Lung (tissue), 12 donors: ENCODE results near the gene STX11. TPM values are rescaled to one million over a fixed set of nuclear protein-coding genes. Genes with fewer than 3 reads are reported as not detected.

Source experiments
- ATAC-seq: fragments of 200-7000 bp; cut with Tn5 transposase; one replicate; pipeline ENCODE4 v1.9.1; 2020; ENCODE audit warnings: moderate number of reproducible peaks; ENCODE audit not compliant: insufficient read depth, low FRiP score
- DNase-seq, 3 donors: peaks; one replicate each; pipeline ENCODE4 v3.0.0-alpha.2; 2013 to 2017
- H3K27ac ChIP-seq, 2 donors: one replicate each; pipeline ENCODE4 v1.5.1; 2013; ENCODE audit warnings: mild to moderate bottlenecking in 2 of 2, moderate library complexity in 2 of 2, control low read depth in 1 of 2, inconsistent platforms in 1 of 2, low read depth in 1 of 2, low read length in 1 of 2
- H3K27me3 ChIP-seq, 3 donors: one replicate each; pipeline ENCODE4 v1.5.1; 2013; ENCODE audit warnings: low read length in 2 of 3; ENCODE audit not compliant: control insufficient read depth in 3 of 3, insufficient read depth in 3 of 3
- H3K36me3 ChIP-seq, 4 donors: one replicate each; pipeline ENCODE4 v1.5.1; 2013; ENCODE audit warnings: low read length in 4 of 4, mild to moderate bottlenecking in 1 of 4, moderate library complexity in 1 of 4; ENCODE audit not compliant: control insufficient read depth in 4 of 4, insufficient read depth in 4 of 4
- H3K4me1 ChIP-seq, 5 donors: one replicate each; pipeline ENCODE4 v1.5.1; 2013; ENCODE audit warnings: low read length in 5 of 5, mild to moderate bottlenecking in 2 of 5, moderate library complexity in 1 of 5; ENCODE audit not compliant: control insufficient read depth in 5 of 5, insufficient read depth in 5 of 5
- H3K4me3 ChIP-seq: one replicate; pipeline ENCODE4 v1.5.1; 2013; ENCODE audit warnings: mild to moderate bottlenecking, control low read depth, moderate library complexity
- H3K9ac ChIP-seq, 2 donors: one replicate each; pipeline ENCODE4 v1.5.1; 2013; ENCODE audit warnings: low read length in 2 of 2, control low read depth in 1 of 2; ENCODE audit not compliant: insufficient read depth in 1 of 2
- H3K9me3 ChIP-seq, 4 donors: one replicate each; pipeline ENCODE4 v1.5.1; 2013; ENCODE audit warnings: low read length in 3 of 4, mild to moderate bottlenecking in 1 of 4, moderate library complexity in 1 of 4; ENCODE audit not compliant: control insufficient read depth in 4 of 4, insufficient read depth in 3 of 4
- WGBS, 2 donors: extraction: QIAGEN DNeasy Blood & Tissue Kit; methylation state at CpG; one replicate each; pipeline ENCODE4 v1.1.7; 2013; 5-methylcytosine and 5-hydroxymethylcytosine counted together
- polyA plus RNA-seq, 2 donors: library from polyadenylated mRNA; stranded (reverse); fragments of 200-250 nt; gene quantifications; one replicate each; pipeline ENCODE4 v1.2.1, GENCODE V29; 2013
- total RNA-seq, 2 donors: library from RNA; depleted of rRNA in 1 of 2; stranded (reverse); fragments of >200 nt in 1 of 2; gene quantifications; one replicate each; pipeline ENCODE4 v1.2.1, GENCODE V29; 2014 to 2021
- TF ChIP-seq, protein P1 (sequence below): IDR thresholded peaks from 2 replicates; pipeline ENCODE4 v1.5.1; 2012; ENCODE audit warnings: mild to moderate bottlenecking; ENCODE audit errors: control extremely low read depth, extremely low read depth
- donor health status: control.
- donor health status: control.
- donor health status: Bipolar disorder and iron deficiency.
- donor health status: healthy.
- donor health status: DM: yes; HTN: yes; CAD: no.

The STX11 gene
- total and polyA plus RNA-seq, 4 donors, result 10.6 to 62.7 (median 35.7) TPM

- Histone ChIP-seq H3K27ac (no peak overlapping the region), H3K36me3 (peaks cover 0 to 7% (median 0%) of the 10 kb centered on the region in 4 donors), H3K27me3 (peaks cover 0 to 7% (median 3%) of the 10 kb centered on the region in 3 donors), H3K4me3 (no peak overlapping the region), H3K9ac (no peak overlapping the region), H3K4me1 (peaks cover 7 to 28% (median 13%) of the 10 kb centered on the region in 5 donors), H3K9me3 (no peaks in the 10 kb centered on the region)
- ATAC-seq (no peak), DNase-seq (no peak)
- 55 to 75% methylated on average over 5 of the region's 5 CpGs for WGBS, 2 donors
- TF ChIP-seq, protein P1, sequence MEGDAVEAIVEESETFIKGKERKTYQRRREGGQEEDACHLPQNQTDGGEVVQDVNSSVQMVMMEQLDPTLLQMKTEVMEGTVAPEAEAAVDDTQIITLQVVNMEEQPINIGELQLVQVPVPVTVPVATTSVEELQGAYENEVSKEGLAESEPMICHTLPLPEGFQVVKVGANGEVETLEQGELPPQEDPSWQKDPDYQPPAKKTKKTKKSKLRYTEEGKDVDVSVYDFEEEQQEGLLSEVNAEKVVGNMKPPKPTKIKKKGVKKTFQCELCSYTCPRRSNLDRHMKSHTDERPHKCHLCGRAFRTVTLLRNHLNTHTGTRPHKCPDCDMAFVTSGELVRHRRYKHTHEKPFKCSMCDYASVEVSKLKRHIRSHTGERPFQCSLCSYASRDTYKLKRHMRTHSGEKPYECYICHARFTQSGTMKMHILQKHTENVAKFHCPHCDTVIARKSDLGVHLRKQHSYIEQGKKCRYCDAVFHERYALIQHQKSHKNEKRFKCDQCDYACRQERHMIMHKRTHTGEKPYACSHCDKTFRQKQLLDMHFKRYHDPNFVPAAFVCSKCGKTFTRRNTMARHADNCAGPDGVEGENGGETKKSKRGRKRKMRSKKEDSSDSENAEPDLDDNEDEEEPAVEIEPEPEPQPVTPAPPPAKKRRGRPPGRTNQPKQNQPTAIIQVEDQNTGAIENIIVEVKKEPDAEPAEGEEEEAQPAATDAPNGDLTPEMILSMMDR, result no peak
Observed at GRCh38 chr6:144153260-144153659, 2.9 kb downstream of the STX11 start.

GRCh38 chr6:144153971-144154370 is 3.7 kb downstream of the STX11 start:
- no peak for DNase-seq
- peaks cover 0 to 7% (median under 1%) of the 10 kb centered on the region in 3 donors for H3K27me3 ChIP-seq
- H3K9me3 ChIP-seq, result no peaks in the 10 kb centered on the region
- H3K4me1 ChIP-seq, result peaks cover 7 to 36% (median 17%) of the 10 kb centered on the region in 5 donors
- WGBS, 2 donors, result 96 to 99% methylated on average over 2 of the region's 2 CpGs
- H3K27ac ChIP-seq, result no peak overlapping the region
- no peak for ATAC-seq
- peaks cover 0 to 7% (median 0%) of the 10 kb centered on the region in 4 donors for H3K36me3 ChIP-seq
- TF ChIP-seq, protein P1, result no peak
- H3K4me3 ChIP-seq, result no peak overlapping the region
- H3K9ac ChIP-seq, result no peak overlapping the region

- Histone ChIP-seq H3K4me1 (peaks cover 9 to 50% (median 21%) of the 10 kb centered on the region in 5 donors), H3K27me3 (peaks cover 0 to 7% (median 0%) of the 10 kb centered on the region in 3 donors), H3K36me3 (peaks cover 0 to 7% (median 0%) of the 10 kb centered on the region in 4 donors), H3K27ac (no peak overlapping the region), H3K9me3 (no peaks in the 10 kb centered on the region), H3K9ac (no peak overlapping the region), H3K4me3 (no peak overlapping the region)
- DNase-seq, result no peak
- TF ChIP-seq, protein P1, result no peak
- 83 to 94% methylated on average over 2 of the region's 2 CpGs for WGBS, 2 donors
- ATAC-seq, result no peak
Observed at GRCh38 chr6:144155529-144155928, 5.2 kb downstream of the STX11 start.

DNA sequence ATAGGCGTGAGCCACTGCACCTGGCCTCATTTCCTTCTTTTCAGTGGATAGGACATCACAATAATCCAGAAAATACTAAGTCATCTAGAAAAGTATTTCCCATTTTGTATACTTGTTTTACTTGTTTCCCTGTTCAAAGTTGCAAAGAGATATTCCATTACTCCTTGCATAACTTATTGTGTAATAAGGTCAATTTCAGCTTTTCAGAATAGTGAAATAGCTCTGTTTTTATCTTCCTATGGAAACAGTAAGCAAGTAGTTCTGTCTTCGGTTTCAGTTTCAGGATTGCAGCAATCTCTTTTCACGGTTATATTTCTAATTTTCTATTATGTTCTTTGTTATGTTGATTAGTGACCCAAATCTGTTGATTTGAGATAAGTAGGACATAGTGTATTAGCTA is 6.0 kb downstream of the STX11 start:
- TF ChIP-seq, protein P1, result no peak

More for the DNA sequence above, 6.0 kb downstream of the STX11 start:
- no peak overlapping the region for H3K4me3 ChIP-seq
- peaks cover 9 to 45% (median 21%) of the 10 kb centered on the region in 5 donors for H3K4me1 ChIP-seq
- 17 to 51% methylated on average over 3 of the region's 3 CpGs for WGBS, 2 donors
- DNase-seq (peak in 2 of 3 donors; percentile 70 to 79), ATAC-seq (no peak)
- H3K27me3 ChIP-seq, result peaks cover 0 to 2% (median 0%) of the 10 kb centered on the region in 3 donors
- H3K9me3 ChIP-seq, result no peaks in the 10 kb centered on the region
- no peak overlapping the region for H3K9ac ChIP-seq
- peaks cover 0 to 7% (median 0%) of the 10 kb centered on the region in 4 donors for H3K36me3 ChIP-seq
- peak overlapping the region in 1 of 2 donors; percentile 46 for H3K27ac ChIP-seq
